Stimulated activated CD8-positive, alpha-beta memory T cell treated with anti-CD3 and anti-CD28 coated beads, Interleukin-7, amount 100 ng/mL, for 48 hours (primary cell): Measurements from ENCODE around the gene SYTL4.

Source experiments
- DNase-seq, 2 donors: peaks; one replicate each; pipeline ENCODE4 v3.0.0-alpha.2; 2020; ENCODE audit warnings: low read depth in 1 of 2; ENCODE audit errors: extremely low read depth in 1 of 2

Gene SYTL4

GRCh38 chrX:100695991-100696390, 35.9 kb downstream of the SYTL4 start:
- DNase-seq: no peak

GRCh38 chrX:100695302-100695701, 36.6 kb downstream of the SYTL4 start:
- DNase-seq: no peak

GRCh38 chrX:100687546-100687945, 44.4 kb downstream of the SYTL4 start:
- no peak for DNase-seq

GRCh38 chrX:100687128-100687527, 44.8 kb downstream of the SYTL4 start:
- peak in 1 of 2 donors; percentile 10 for DNase-seq

- no peak for DNase-seq
These were observed 46.0 kb downstream of the SYTL4 start for GRCh38 chrX:100685997-100686305.

- peak; percentile 29 to 31 for DNase-seq
These were observed 46.5 kb downstream of the SYTL4 start for GRCh38 chrX:100685284-100685996.

GRCh38 chrX:100682939-100683338, 49.0 kb downstream of the SYTL4 start:
- DNase-seq: no peak

- DNase-seq: no peak
These were observed 50.3 kb downstream of the SYTL4 start for GRCh38 chrX:100681599-100681998.

GRCh38 chrX:100680756-100681155, 51.2 kb downstream of the SYTL4 start:
- no peak for DNase-seq

GRCh38 chrX:100677611-100678181, 54.2 kb downstream of the SYTL4 start:
- no peak for DNase-seq

GRCh38 chrX:100674705-100675104, 57.2 kb downstream of the SYTL4 start:
- no peak for DNase-seq

GRCh38 chrX:100673397-100673953, 58.4 kb downstream of the SYTL4 start:
- DNase-seq: no peak

- DNase-seq: no peak
These were observed 59.0 kb downstream of the SYTL4 start for GRCh38 chrX:100672966-100673365.

- no peak for DNase-seq
These were observed 68.3 kb downstream of the SYTL4 start for GRCh38 chrX:100663642-100664041.

- no peak for DNase-seq
These were observed 69.1 kb downstream of the SYTL4 start for GRCh38 chrX:100662796-100663195.

- DNase-seq: no peak
These were observed 69.8 kb downstream of the SYTL4 start for GRCh38 chrX:100662170-100662569.

GRCh38 chrX:100659431-100660137, 72.3 kb downstream of the SYTL4 start:
- DNase-seq: no peak

GRCh38 chrX:100658941-100659381, 73.0 kb downstream of the SYTL4 start:
- DNase-seq: no peak

- no peak for DNase-seq
These were observed 77.7 kb downstream of the SYTL4 start for GRCh38 chrX:100654261-100654660.

GRCh38 chrX:100652266-100652665, 79.7 kb downstream of the SYTL4 start:
- DNase-seq: no peak

GRCh38 chrX:100650841-100651240, 81.1 kb downstream of the SYTL4 start:
- no peak for DNase-seq
